ENCODE data around the gene AMOT. TPM values are rescaled to one million over a fixed set of nuclear protein-coding genes. Genes with fewer than 3 reads are reported as not detected.
A peak's percentile ranks its signal among the peaks of the same experiment; 100 is the strongest.

Gene AMOT
- total RNA-seq, 2 experiments from 2014 or later = 0.95 to 6.8 TPM

GRCh38 chrX:112759966-112760365 is 80.7 kb downstream of the AMOT start:
- H3K9me2 ChIP-seq (ENCODE audit: insufficient read depth, low read length) = no peaks in the 10 kb centered on the region
- H3K9me3 ChIP-seq (ENCODE audit: low read length) = no peaks in the 10 kb centered on the region
- no peaks in the 10 kb centered on the region for H3K36me3 ChIP-seq (ENCODE audit: insufficient read depth, low read length)
- TF ChIP-seq EZH2phosphoT487 (IDR thresholded peaks at IDR 0.05; ENCODE audit: borderline replicate concordance, low read depth, low read length) (no peak), CTCF (conservative IDR thresholded peaks at IDR 0.05; ENCODE audit: low read length) (no peak)
- H4K20me1 ChIP-seq (ENCODE audit: insufficient read depth, low read length) = no peaks in the 10 kb centered on the region
- peak overlapping the region; percentile 66; the same call in 1 of the 2 replicates for H3K4me2 ChIP-seq (ENCODE audit: low read length)
- no peak overlapping the region for H3K27ac ChIP-seq (ENCODE audit: low read depth, low read length, poor library complexity, severe bottlenecking)
- no peak for DNase-seq (ENCODE audit: low spot score)
- intact Hi-C loops (cut with micrococcal nuclease; ENCODE audit: unreplicated experiment) = loop anchor here (5.0 kb wide), 1 partner anchor 82 kb away; the partner anchor contains the start of gene AMOT
- H3K79me2 ChIP-seq (ENCODE audit: insufficient read depth, low read depth, low read length) = no peaks in the 10 kb centered on the region
- peaks cover 24% of the 10 kb centered on the region for H3K4me1 ChIP-seq (ENCODE audit: insufficient read depth, low read length, poor library complexity, severe bottlenecking)
- no peak overlapping the region for H3K4me3 ChIP-seq (ENCODE audit: low read depth, low read length, poor library complexity, severe bottlenecking)
- no TSS peak for BruUV-seq (replicated peaks)
- no peak overlapping the region for H2AFZ ChIP-seq (ENCODE audit: low read length)
- ChIA-PET CTCF (ENCODE audit: unreplicated experiment) (no interaction called here), POLR2A (no interaction called here)

GRCh38 chrX:112759512-112759911 is 81.1 kb downstream of the AMOT start:
- no peaks in the 10 kb centered on the region for H3K9me2 ChIP-seq (ENCODE audit: insufficient read depth, low read length)
- BruUV-seq (replicated peaks) = no TSS peak

More at GRCh38 chrX:112759512-112759911, 81.1 kb downstream of the AMOT start:
- intact Hi-C loops (cut with micrococcal nuclease; ENCODE audit: unreplicated experiment) = no loop called here
- no peak overlapping the region for H3K4me2 ChIP-seq (ENCODE audit: low read length)
- H2AFZ ChIP-seq (ENCODE audit: low read length) = no peak overlapping the region
- no peaks in the 10 kb centered on the region for H3K9me3 ChIP-seq (ENCODE audit: low read length)
- H3K4me1 ChIP-seq (ENCODE audit: insufficient read depth, low read length, poor library complexity, severe bottlenecking) = peaks cover 24% of the 10 kb centered on the region
- ChIA-PET POLR2A (no interaction called here), CTCF (ENCODE audit: unreplicated experiment) (no interaction called here)
- no peak overlapping the region for H3K27ac ChIP-seq (ENCODE audit: low read depth, low read length, poor library complexity, severe bottlenecking)
- H3K36me3 ChIP-seq (ENCODE audit: insufficient read depth, low read length) = no peaks in the 10 kb centered on the region
- H3K79me2 ChIP-seq (ENCODE audit: insufficient read depth, low read depth, low read length) = no peaks in the 10 kb centered on the region
- DNase-seq (ENCODE audit: low spot score) = no peak
- H3K4me3 ChIP-seq (ENCODE audit: low read depth, low read length, poor library complexity, severe bottlenecking) = no peak overlapping the region
- H4K20me1 ChIP-seq (ENCODE audit: insufficient read depth, low read length) = no peaks in the 10 kb centered on the region
- no peak for TF ChIP-seq EZH2phosphoT487 (IDR thresholded peaks at IDR 0.05; ENCODE audit: borderline replicate concordance, low read depth, low read length)
- TF ChIP-seq CTCF (conservative IDR thresholded peaks at IDR 0.05; ENCODE audit: low read length) = no peak

Measured in OCI-LY7 (cell line).